Suppressor macrophage treated with lipopolysaccharide for 4 hours (primary cell): ENCODE measurements around the gene CRABP1.
"Not testable (repeated sequence)": the region's sequence is repeated elsewhere in the genome, so short reads cannot be mapped to it uniquely, and the experiment has no call there.

Experiments used
- DNase-seq: peaks from one replicate; pipeline ENCODE4 v3.0.0-alpha.2; 2020

CRABP1 gene

DNA sequence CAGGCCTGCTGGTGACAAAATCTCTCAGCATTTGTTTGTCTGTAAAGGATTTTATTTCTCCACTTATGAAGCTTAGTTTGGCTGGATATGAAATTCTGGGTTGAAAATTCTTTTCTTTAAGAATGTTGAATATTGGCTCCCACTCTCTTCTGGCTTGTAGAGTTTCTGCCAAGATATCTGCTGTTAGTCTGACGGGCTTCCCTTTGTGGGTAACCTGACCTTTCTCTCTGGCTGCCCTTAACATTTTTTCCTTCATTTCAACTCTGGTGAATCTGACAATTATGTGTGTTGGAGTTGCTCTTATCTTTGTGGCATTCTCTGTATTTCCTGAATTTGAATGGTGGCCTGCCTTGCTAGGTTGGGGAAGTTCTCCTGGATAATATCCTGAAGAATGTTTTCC, 40.0 kb downstream of the CRABP1 start:
- DNase-seq = not testable (repeated sequence)

GRCh38 chr15:78382114-78382880, 42.1 kb downstream of the CRABP1 start:
- DNase-seq = no peak

DNA sequence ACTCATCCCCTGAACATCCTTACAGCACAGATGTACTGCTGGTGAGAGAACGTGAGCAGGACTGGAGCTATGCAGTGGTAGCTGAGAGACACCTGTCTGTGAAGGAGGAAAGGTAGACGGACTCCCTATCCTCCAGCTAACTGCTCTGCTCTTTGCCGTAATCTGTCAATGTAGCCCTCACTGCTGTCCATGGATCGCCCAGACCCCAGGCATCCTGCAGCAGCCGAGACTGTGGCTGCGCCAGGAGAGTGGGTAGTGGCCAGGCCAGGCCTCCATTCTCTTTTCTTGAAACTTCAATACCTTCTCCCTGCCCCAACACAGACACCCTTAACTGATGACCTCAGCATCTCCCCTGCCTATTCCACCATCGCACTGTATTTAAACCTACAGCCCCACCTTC, 44.5 kb downstream of the CRABP1 start:
- no peak for DNase-seq

- no peak for DNase-seq
Observed at GRCh38 chr15:78387246-78388037, 47.3 kb downstream of the CRABP1 start.

GRCh38 chr15:78388865-78389264, 48.7 kb downstream of the CRABP1 start:
- no peak for DNase-seq

DNA sequence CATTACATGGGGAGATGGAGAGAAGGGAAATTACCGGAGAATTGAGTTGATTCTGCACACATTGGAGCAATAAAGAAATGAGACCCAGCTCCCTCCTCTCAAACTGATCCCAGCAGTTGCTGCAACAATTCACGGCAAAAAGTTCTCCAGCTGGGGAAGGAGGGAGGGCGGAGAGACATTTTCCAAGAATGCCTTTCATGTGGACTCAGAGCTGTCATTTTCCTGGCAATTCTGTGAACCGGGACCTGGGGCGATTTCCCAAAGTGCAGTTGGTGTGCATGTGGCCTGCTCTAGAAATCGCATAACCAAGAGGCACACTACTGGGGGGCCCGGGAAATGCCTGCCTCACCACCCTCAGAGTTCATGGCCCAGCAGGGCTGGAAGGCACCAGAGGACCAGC, 49.2 kb downstream of the CRABP1 start:
- DNase-seq = no peak

GRCh38 chr15:78389738-78390137, 49.6 kb downstream of the CRABP1 start:
- no peak for DNase-seq

DNA sequence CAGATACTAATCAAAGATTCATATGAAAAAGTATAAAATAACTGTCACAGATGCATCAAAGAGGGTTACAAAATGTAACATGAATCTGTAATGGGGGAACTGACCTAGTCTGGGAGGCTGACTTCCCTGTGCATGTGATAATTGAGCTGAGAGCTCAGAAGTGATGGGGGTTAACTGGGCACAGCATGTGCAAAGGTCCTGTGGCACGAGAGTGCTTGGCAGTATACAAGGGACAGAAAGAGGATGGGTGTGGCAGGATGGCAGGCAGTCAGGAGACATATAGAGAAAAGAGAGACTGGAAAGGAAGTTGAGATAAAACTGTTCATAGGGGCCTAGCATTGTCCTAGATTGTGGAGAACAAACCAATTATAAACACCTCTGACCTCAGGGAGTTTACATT, 50.1 kb downstream of the CRABP1 start:
- no peak for DNase-seq

DNA sequence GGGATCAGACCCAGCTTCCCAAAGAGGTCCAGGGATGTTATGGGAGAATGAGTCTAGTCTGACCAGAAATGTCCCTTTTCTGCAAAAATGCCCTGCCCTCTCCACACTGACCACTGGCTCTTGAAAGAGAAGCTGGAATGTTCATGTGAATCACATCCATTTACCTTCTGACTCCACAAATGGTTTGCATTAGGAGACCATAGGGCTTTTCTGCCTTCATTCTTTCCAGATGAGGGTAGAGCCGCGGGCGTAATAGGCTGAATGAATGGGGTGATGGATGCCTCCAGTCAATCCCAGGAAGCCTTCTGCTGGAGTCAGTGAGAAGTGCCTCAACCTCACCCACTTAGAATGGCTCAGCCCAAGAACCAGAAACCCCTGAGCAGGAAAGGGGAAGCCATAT, 50.7 kb downstream of the CRABP1 start:
- DNase-seq = no peak

GRCh38 chr15:78391781-78392180, 51.6 kb downstream of the CRABP1 start:
- no peak for DNase-seq

- DNase-seq = no peak
Observed at GRCh38 chr15:78392430-78392829, 52.3 kb downstream of the CRABP1 start.

GRCh38 chr15:78393137-78393536, 53.0 kb downstream of the CRABP1 start:
- no peak for DNase-seq

GRCh38 chr15:78394026-78394425, 53.9 kb downstream of the CRABP1 start:
- DNase-seq = peak; percentile 27

- DNase-seq = no peak
Observed at GRCh38 chr15:78394981-78395616, 54.9 kb downstream of the CRABP1 start.

- no peak for DNase-seq
Observed at GRCh38 chr15:78396186-78396814, 56.1 kb downstream of the CRABP1 start.

DNA sequence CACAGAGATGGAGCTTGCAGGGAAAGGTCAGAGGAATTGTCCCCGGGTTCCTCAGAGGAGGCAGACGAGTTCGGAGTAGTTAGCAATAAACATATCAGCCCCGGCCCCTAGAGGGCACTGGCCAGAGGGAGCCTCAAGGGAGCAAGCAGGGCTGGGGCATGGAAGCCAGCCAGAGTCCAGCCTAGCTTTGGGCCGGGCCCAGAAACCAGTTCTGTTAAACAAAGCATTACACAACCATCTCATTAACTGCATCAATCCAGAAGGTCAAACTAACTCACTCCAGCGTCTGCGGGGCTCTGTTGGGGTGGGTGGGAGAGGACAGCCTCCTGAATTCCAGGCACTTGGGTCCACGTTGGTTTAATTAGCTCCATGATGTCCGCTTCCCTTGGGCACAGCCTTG, 56.8 kb downstream of the CRABP1 start:
- no peak for DNase-seq

- DNase-seq = no peak
Observed at GRCh38 chr15:78397382-78397781, 57.2 kb downstream of the CRABP1 start.
